B cell (primary cell): Measurements from ENCODE around the gene VPS13D. TPM values are rescaled to one million over a fixed set of nuclear protein-coding genes. Genes with fewer than 3 reads are reported as not detected.

ENCODE experiments used
- ATAC-seq: fragments of 200-7000 bp; cut with Tn5 transposase; one replicate; pipeline ENCODE4 v1.10.0; 2021; ENCODE audit warnings: low read depth, mild to moderate bottlenecking, moderate number of reproducible peaks, moderate library complexity
- CTCF ChIA-PET: fragments of 350-600 bp; sonication (Branson Sonifier 250); formaldehyde crosslinking; loops from one replicate; lab custom pipeline; 2021; ENCODE audit warnings: antibody characterized with exemption, inconsistent platforms; lab: Charles Lee
- POLR2A ChIA-PET: fragments of 350-600 bp; sonication (Branson Sonifier 250); formaldehyde crosslinking; loops from one replicate; lab custom pipeline; 2021; ENCODE audit warnings: antibody characterized with exemption; lab: Charles Lee
- DNase-seq: peaks from one replicate; pipeline ENCODE4 v3.0.0; 2013
- H2AFZ ChIP-seq: 2 replicates; pipeline ENCODE4 v1.6.1; 2012; ENCODE audit warnings: mild to moderate bottlenecking, low read depth, low read length; ENCODE audit not compliant: insufficient read depth, poor library complexity, severe bottlenecking
- H3K27ac ChIP-seq, 2 donors: 1 replicate in 1 of 2; 2 replicates in 1 of 2; pipeline ENCODE4 v1.5.1; 2012 to 2013; ENCODE audit warnings: low read length in 2 of 2, mild to moderate bottlenecking in 2 of 2, moderate library complexity in 1 of 2
- H3K27me3 ChIP-seq, 4 experiments: fragments of 200-600 bp in 1 of 4; sonication (generic) in 1 of 4; replicated peaks in 1 of 4; 1 replicate in 2 of 4; 2 replicates in 2 of 4; pipeline versions ENCODE4 v1.6.1 to v1.7.0; 2013 to 2016; ENCODE audit warnings: low read length in 3 of 4, mild to moderate bottlenecking in 2 of 4, mixed read lengths in 1 of 4, moderate library complexity in 1 of 4; ENCODE audit not compliant: insufficient read depth in 4 of 4, control insufficient read depth in 3 of 4; ENCODE audit errors: control extremely low read depth in 1 of 4
- H3K36me3 ChIP-seq, 2 experiments: replicated peaks in 1 of 2; 1 replicate in 1 of 2; 2 replicates in 1 of 2; pipeline versions ENCODE4 v1.6.1 to v1.7.1; 2013; ENCODE audit warnings: low read length in 1 of 2; ENCODE audit not compliant: insufficient read depth in 2 of 2, control insufficient read depth in 1 of 2; ENCODE audit errors: control extremely low read depth in 1 of 2, extremely low read depth in 1 of 2
- H3K4me1 ChIP-seq, 2 donors: fragments of 200-600 bp in 1 of 2; sonication (generic) in 1 of 2; 1 replicate in 1 of 2; 2 replicates in 1 of 2; pipeline versions ENCODE4 v1.5.1 to v1.6.1; 2013 to 2017; ENCODE audit warnings: low read length in 2 of 2; ENCODE audit not compliant: control insufficient read depth in 2 of 2, insufficient read depth in 2 of 2
- H3K4me2 ChIP-seq: replicated peaks from 2 replicates; pipeline ENCODE3; 2012; ENCODE audit warnings: mild to moderate bottlenecking, low read depth, low read length; ENCODE audit not compliant: poor library complexity, severe bottlenecking
- H3K4me3 ChIP-seq, 5 experiments: fragments of 200-600 bp in 1 of 5; sonication (generic) in 1 of 5; 1 replicate in 3 of 5; 2 replicates in 2 of 5; pipeline versions ENCODE4 v1.5.1 to v1.7.0; 2011 to 2016; ENCODE audit warnings: low read length in 4 of 5, mild to moderate bottlenecking in 4 of 5, low read depth in 2 of 5, control low read depth in 1 of 5, moderate library complexity in 1 of 5; ENCODE audit not compliant: insufficient read depth in 1 of 5; ENCODE audit errors: control extremely low read depth in 1 of 5, extremely low read depth in 1 of 5
- H3K79me2 ChIP-seq: fragments of 200-600 bp; sonication (generic); one replicate; pipeline ENCODE4 v1.6.0; 2016; ENCODE audit warnings: low read length; ENCODE audit not compliant: control insufficient read depth, insufficient read depth
- H3K9ac ChIP-seq: fragments of 200-600 bp; sonication (generic); 2 replicates; pipeline ENCODE4 v1.6.1; 2017; ENCODE audit warnings: mild to moderate bottlenecking, low read length, moderate library complexity
- H3K9me3 ChIP-seq, 3 donors: one replicate each; pipeline versions ENCODE4 v1.6.1 to v1.7.1; 2013; ENCODE audit warnings: low read length in 2 of 3; ENCODE audit not compliant: control insufficient read depth in 2 of 3, insufficient read depth in 1 of 3; ENCODE audit errors: control extremely low read depth in 1 of 3
- H4K20me1 ChIP-seq: 2 replicates; pipeline ENCODE4 v1.6.0; 2012; ENCODE audit warnings: mild to moderate bottlenecking, low read length; ENCODE audit not compliant: insufficient read depth, control insufficient read depth, poor library complexity, severe bottlenecking
- H3K27ac Mint-ChIP-seq: one replicate; pipeline ENCODE4 v1.8.0; 2021; ENCODE audit warnings: mixed read lengths
- H3K27me3 Mint-ChIP-seq: one replicate; pipeline ENCODE4 v1.8.0; 2021; ENCODE audit warnings: mixed read lengths
- H3K4me1 Mint-ChIP-seq: one replicate; pipeline ENCODE4 v1.8.0; 2021; ENCODE audit warnings: mixed read lengths
- H3K4me3 Mint-ChIP-seq: one replicate; pipeline ENCODE4 v1.8.0; 2021; ENCODE audit warnings: mixed read lengths
- H3K9me3 Mint-ChIP-seq: one replicate; pipeline ENCODE4 v1.8.0; 2022; ENCODE audit warnings: mixed read lengths; ENCODE audit not compliant: insufficient read depth
- CTCF ChIP-seq: fragments of 200-600 bp; IDR thresholded peaks from one replicate; pipeline ENCODE4 v1.8.0; 2022; ENCODE audit warnings: antibody characterized with exemption, mild to moderate bottlenecking
- EZH2 ChIP-seq: IDR thresholded peaks from 2 replicates; pipeline ENCODE4 v1.6.1; 2012; ENCODE audit warnings: borderline replicate concordance, low read depth, mild to moderate bottlenecking, moderate library complexity, low read length; ENCODE audit not compliant: insufficient read depth, poor library complexity, severe bottlenecking
- WGBS: methylation state at CpG from one replicate; pipeline ENCODE4 v1.1.5; 2013; ENCODE audit warnings: missing lambda C conversion rate; ENCODE audit not compliant: insufficient coverage; 5-methylcytosine and 5-hydroxymethylcytosine counted together
- intact Hi-C: fragments of 100-400 bp; cut with micrococcal nuclease; formaldehyde crosslinking; loops from one replicate; pipeline ENCODE4 v1.10.0; 2022
- polyA plus RNA-seq: library from polyadenylated mRNA; depleted of rRNA; stranded (reverse); fragments of >200 nt; gene quantifications from 2 replicates; pipeline ENCODE4 v1.2.3, GENCODE V29; 2012
- total RNA-seq, 2 donors: library from RNA; stranded (reverse); fragments of 120-200 nt in 1 of 2; gene quantifications; 1 replicate in 1 of 2; 2 replicates in 1 of 2; pipeline versions ENCODE4 v1.2.3 to v1.2.4, GENCODE V29; 2013 to 2022

Gene VPS13D
- total and polyA plus RNA-seq, 2 donors (not counting 1 experiment from before 2014, with no cell fraction given): 29.9 to 104 TPM

GRCh38 chr1:12488666-12489354, 259.0 kb downstream of the VPS13D start:
- H3K4me1 Mint-ChIP-seq: no peaks in the 10 kb centered on the region
- H3K27ac ChIP-seq: no peak overlapping the region
- no peaks in the 10 kb centered on the region for H3K9me3 ChIP-seq
- H3K4me2 ChIP-seq: no peak overlapping the region
- DNase-seq: no peak
- no peaks in the 10 kb centered on the region for H3K9me3 Mint-ChIP-seq
- no peak overlapping the region for H3K4me3 ChIP-seq
- no peaks in the 10 kb centered on the region for H4K20me1 ChIP-seq
- ChIA-PET POLR2A (interaction anchor here (0.6 to 0.7 kb wide), 2 partner anchors 193 to 265 kb away, joined by 5 read pairs; no protein-coding TSS in a partner anchor), CTCF (no interaction called here)
- WGBS: no CpG with 5 or more reads among the region's 4 CpGs
- H3K4me1 ChIP-seq: peaks cover 0 to 8% of the 10 kb centered on the region in 2 donors
- H3K36me3 ChIP-seq: peaks cover 13 to 16% of the 10 kb centered on the region in 2 experiments
- H3K27me3 Mint-ChIP-seq: no peaks in the 10 kb centered on the region
- no peak overlapping the region for H3K4me3 Mint-ChIP-seq
- intact Hi-C loops: no loop called here
- TF ChIP-seq CTCF (no peak), EZH2 (no peak)
- H3K79me2 ChIP-seq: peaks cover 21% of the 10 kb centered on the region
- H3K27me3 ChIP-seq: no peaks in the 10 kb centered on the region
- H3K27ac Mint-ChIP-seq: no peak overlapping the region
- no peak overlapping the region for H2AFZ ChIP-seq
- no peak overlapping the region for H3K9ac ChIP-seq
- no peak for ATAC-seq

- no peaks in the 10 kb centered on the region for H3K9me3 ChIP-seq
- no peaks in the 10 kb centered on the region for H3K27me3 ChIP-seq
- no peak overlapping the region for H3K4me2 ChIP-seq
- Mint-ChIP-seq H3K9me3 (no peaks in the 10 kb centered on the region), H3K27me3 (no peaks in the 10 kb centered on the region), H3K4me1 (peaks cover 4% of the 10 kb centered on the region), H3K4me3 (no peak overlapping the region), H3K27ac (no peak overlapping the region)
- CTCF ChIA-PET: interaction anchor here (1.0 kb wide), 1 partner anchor 13 kb away, joined by 3 read pairs; no protein-coding TSS in a partner anchor
- no peak overlapping the region for H2AFZ ChIP-seq
- H3K79me2 ChIP-seq: peaks cover 14% of the 10 kb centered on the region
- H3K4me1 ChIP-seq: peaks cover under 1 to 11% of the 10 kb centered on the region in 2 donors
- H4K20me1 ChIP-seq: no peaks in the 10 kb centered on the region
- H3K9ac ChIP-seq: no peak overlapping the region
- TF ChIP-seq CTCF (no peak), EZH2 (no peak)
- WGBS: 97% methylated on average over 6 of the region's 11 CpGs
- POLR2A ChIA-PET: no interaction called here
- H3K4me3 ChIP-seq: no peak overlapping the region
- no peak overlapping the region for H3K27ac ChIP-seq
- intact Hi-C loops: no loop called here
- ATAC-seq: no peak
- H3K36me3 ChIP-seq: peaks cover 9 to 13% of the 10 kb centered on the region in 2 experiments
- no peak for DNase-seq
Measured at GRCh38 chr1:12490532-12491142, 260.8 kb downstream of the VPS13D start.
